Activated naive CD8-positive, alpha-beta T cell treated with anti-CD3 and anti-CD28 coated beads for 36 hours (primary cell): Measurements from ENCODE around the gene RIMKLA. TPM values are rescaled to one million over a fixed set of nuclear protein-coding genes. Genes with fewer than 3 reads are reported as not detected.

ENCODE experiments used
- DNase-seq: peaks from one replicate; pipeline ENCODE4 v3.0.0; 2021
- H3K27ac Mint-ChIP-seq: one replicate; pipeline ENCODE4 v1.8.0; 2022; ENCODE audit warnings: mild to moderate bottlenecking, moderate library complexity, mixed read lengths
- H3K27me3 Mint-ChIP-seq: one replicate; pipeline ENCODE4 v1.8.0; 2022; ENCODE audit warnings: mild to moderate bottlenecking, mixed read lengths
- H3K36me3 Mint-ChIP-seq: one replicate; pipeline ENCODE4 v1.8.0; 2021; ENCODE audit warnings: mild to moderate bottlenecking, mixed read lengths
- H3K4me1 Mint-ChIP-seq: one replicate; pipeline ENCODE4 v1.8.0; 2021; ENCODE audit warnings: mixed read lengths
- H3K4me3 Mint-ChIP-seq: one replicate; pipeline ENCODE4 v1.8.0; 2022; ENCODE audit warnings: mild to moderate bottlenecking, moderate library complexity, mixed read lengths
- H3K9me3 Mint-ChIP-seq: one replicate; pipeline ENCODE4 v1.8.0; 2022; ENCODE audit warnings: mixed read lengths
- total RNA-seq, 2 experiments: library from RNA; stranded (reverse); gene quantifications; one replicate each; pipeline ENCODE4 v1.2.3, GENCODE V29; 2021

Gene RIMKLA
- total RNA-seq = 1 to 10 TPM; 6.3 to 8.1 TPM

- peak within 1 kb of the TSS; percentile 74 for H3K4me3 Mint-ChIP-seq
- H3K36me3 Mint-ChIP-seq = no peaks in the 10 kb centered on the region
- no peaks in the 10 kb centered on the region for H3K9me3 Mint-ChIP-seq
- H3K4me1 Mint-ChIP-seq = peaks cover 6% of the 10 kb centered on the region
- no peak within 1 kb of the TSS for H3K27ac Mint-ChIP-seq
- H3K27me3 Mint-ChIP-seq = peaks cover 49% of the 10 kb centered on the region
- DNase-seq = peak; percentile 68
Measured at GRCh38 chr1:42380586-42381279, at the start of gene RIMKLA. TSS of gene RIMKLA (plus strand) at chr1:42380792. CDS start at chr1:42380935, 143 bp downstream.

GRCh38 chr1:42332877-42333276, 47.7 kb upstream of the RIMKLA start:
- Mint-ChIP-seq H3K4me1 (peaks cover 49% of the 10 kb centered on the region), H3K27ac (no peak overlapping the region), H3K36me3 (peaks cover 16% of the 10 kb centered on the region), H3K9me3 (no peaks in the 10 kb centered on the region), H3K4me3 (peak overlapping the region; percentile 89), H3K27me3 (no peaks in the 10 kb centered on the region)
- DNase-seq = no peak

GRCh38 chr1:42333662-42334239, 46.8 kb upstream of the RIMKLA start:
- H3K27ac Mint-ChIP-seq = peak overlapping the region; percentile 92
- H3K9me3 Mint-ChIP-seq = no peaks in the 10 kb centered on the region
- peak overlapping the region; percentile 89 for H3K4me3 Mint-ChIP-seq
- H3K27me3 Mint-ChIP-seq = no peaks in the 10 kb centered on the region
- peaks cover 50% of the 10 kb centered on the region for H3K4me1 Mint-ChIP-seq
- peaks cover 16% of the 10 kb centered on the region for H3K36me3 Mint-ChIP-seq
- DNase-seq = no peak

GRCh38 chr1:42334240-42335049, 46.1 kb upstream of the RIMKLA start:
- Mint-ChIP-seq H3K27ac (peak overlapping the region; percentile 92), H3K9me3 (no peaks in the 10 kb centered on the region), H3K4me1 (peaks cover 43% of the 10 kb centered on the region), H3K4me3 (peak overlapping the region; percentile 89), H3K27me3 (no peaks in the 10 kb centered on the region), H3K36me3 (peaks cover 12% of the 10 kb centered on the region)
- no peak for DNase-seq

- Mint-ChIP-seq H3K4me3 (peak within 1 kb of the TSS; percentile 91), H3K4me1 (peaks cover 40% of the 10 kb centered on the region), H3K27ac (peak within 1 kb of the TSS; percentile 92), H3K9me3 (no peaks in the 10 kb centered on the region), H3K36me3 (peaks cover 10% of the 10 kb centered on the region), H3K27me3 (no peaks in the 10 kb centered on the region)
- peak; percentile 94 for DNase-seq
Measured at GRCh38 chr1:42335050-42335808, 45.4 kb upstream of the RIMKLA start, which contains the start of gene FOXJ3. TSS of gene FOXJ3 (minus strand) at chr1:42335235. CDS start at chr1:42311093, 24,142 bp downstream.

- Mint-ChIP-seq H3K27ac (peak overlapping the region; percentile 91), H3K27me3 (no peaks in the 10 kb centered on the region), H3K4me3 (peak overlapping the region; percentile 91), H3K4me1 (peaks cover 33% of the 10 kb centered on the region), H3K36me3 (peaks cover 6% of the 10 kb centered on the region), H3K9me3 (no peaks in the 10 kb centered on the region)
- no peak for DNase-seq
Measured at GRCh38 chr1:42335809-42336518, 44.6 kb upstream of the RIMKLA start.

- no peak for DNase-seq
- no peak overlapping the region for H3K27ac Mint-ChIP-seq
- peaks cover 28% of the 10 kb centered on the region for H3K4me1 Mint-ChIP-seq
- no peaks in the 10 kb centered on the region for H3K9me3 Mint-ChIP-seq
- peaks cover 3% of the 10 kb centered on the region for H3K36me3 Mint-ChIP-seq
- H3K27me3 Mint-ChIP-seq = no peaks in the 10 kb centered on the region
- no peak overlapping the region for H3K4me3 Mint-ChIP-seq
Measured at GRCh38 chr1:42336978-42337377, 43.6 kb upstream of the RIMKLA start.

- peaks cover 11% of the 10 kb centered on the region for H3K4me1 Mint-ChIP-seq
- H3K27ac Mint-ChIP-seq = no peak overlapping the region
- DNase-seq = no peak
- H3K9me3 Mint-ChIP-seq = no peaks in the 10 kb centered on the region
- H3K4me3 Mint-ChIP-seq = no peak overlapping the region
- no peaks in the 10 kb centered on the region for H3K36me3 Mint-ChIP-seq
- H3K27me3 Mint-ChIP-seq = no peaks in the 10 kb centered on the region
Measured at GRCh38 chr1:42340093-42340492, 40.5 kb upstream of the RIMKLA start.

GRCh38 chr1:42340901-42341300, 39.7 kb upstream of the RIMKLA start:
- no peak for DNase-seq
- H3K27me3 Mint-ChIP-seq = no peaks in the 10 kb centered on the region
- H3K36me3 Mint-ChIP-seq = no peaks in the 10 kb centered on the region
- peaks cover 10% of the 10 kb centered on the region for H3K4me1 Mint-ChIP-seq
- H3K4me3 Mint-ChIP-seq = no peak overlapping the region
- H3K9me3 Mint-ChIP-seq = no peaks in the 10 kb centered on the region
- H3K27ac Mint-ChIP-seq = no peak overlapping the region

GRCh38 chr1:42343049-42343448, 37.5 kb upstream of the RIMKLA start:
- Mint-ChIP-seq H3K9me3 (no peaks in the 10 kb centered on the region), H3K27ac (no peak overlapping the region), H3K27me3 (peaks cover 4% of the 10 kb centered on the region), H3K4me1 (no peaks in the 10 kb centered on the region), H3K4me3 (no peak overlapping the region), H3K36me3 (no peaks in the 10 kb centered on the region)
- DNase-seq = no peak

GRCh38 chr1:42348498-42348897, 32.1 kb upstream of the RIMKLA start:
- H3K27me3 Mint-ChIP-seq = peaks cover 33% of the 10 kb centered on the region
- DNase-seq = no peak
- no peaks in the 10 kb centered on the region for H3K9me3 Mint-ChIP-seq
- no peak overlapping the region for H3K4me3 Mint-ChIP-seq
- H3K4me1 Mint-ChIP-seq = no peaks in the 10 kb centered on the region
- H3K27ac Mint-ChIP-seq = no peak overlapping the region
- H3K36me3 Mint-ChIP-seq = no peaks in the 10 kb centered on the region

- Mint-ChIP-seq H3K36me3 (no peaks in the 10 kb centered on the region), H3K27me3 (peaks cover 33% of the 10 kb centered on the region), H3K27ac (no peak overlapping the region), H3K4me1 (no peaks in the 10 kb centered on the region), H3K4me3 (no peak overlapping the region), H3K9me3 (no peaks in the 10 kb centered on the region)
- DNase-seq = no peak
Measured at GRCh38 chr1:42350086-42350485, 30.5 kb upstream of the RIMKLA start.

GRCh38 chr1:42358791-42359190, 21.8 kb upstream of the RIMKLA start:
- Mint-ChIP-seq H3K4me1 (peaks cover 9% of the 10 kb centered on the region), H3K4me3 (no peak overlapping the region), H3K9me3 (no peaks in the 10 kb centered on the region), H3K27ac (no peak overlapping the region), H3K27me3 (peaks cover 5% of the 10 kb centered on the region), H3K36me3 (no peaks in the 10 kb centered on the region)
- no peak for DNase-seq

GRCh38 chr1:42359466-42359865, 21.1 kb upstream of the RIMKLA start:
- Mint-ChIP-seq H3K4me1 (peaks cover 9% of the 10 kb centered on the region), H3K27me3 (peaks cover 5% of the 10 kb centered on the region), H3K9me3 (no peaks in the 10 kb centered on the region), H3K36me3 (no peaks in the 10 kb centered on the region), H3K4me3 (no peak overlapping the region), H3K27ac (no peak overlapping the region)
- no peak for DNase-seq
